Anterior cingulate cortex (tissue), 58 donors: ENCODE measurements around the gene ARID1B.

Source experiments
- DNase-seq, 58 donors: peaks; one replicate each; lab custom pipeline; 2025; lab: John Stamatoyannopoulos, UW

ARID1B gene

DNA sequence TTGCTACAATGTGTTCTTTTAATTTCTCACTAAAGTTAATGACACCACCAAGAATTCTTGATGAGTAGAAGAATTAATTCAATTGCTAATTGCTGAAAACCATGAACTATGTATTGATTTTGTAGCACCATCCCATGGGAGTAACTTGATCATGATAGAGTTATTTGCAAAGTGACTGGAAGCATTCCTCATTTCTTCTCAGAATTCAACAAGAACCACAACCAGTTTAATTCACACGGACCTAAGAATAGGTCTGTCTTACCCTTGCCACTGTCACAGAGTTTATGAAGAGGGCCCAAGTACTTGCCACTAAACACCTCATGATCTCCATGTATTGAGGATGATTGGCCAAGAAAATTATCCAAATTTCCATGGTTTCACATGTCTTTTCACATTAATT, 324.0 kb downstream of the ARID1B start:
- no peak for DNase-seq

DNA sequence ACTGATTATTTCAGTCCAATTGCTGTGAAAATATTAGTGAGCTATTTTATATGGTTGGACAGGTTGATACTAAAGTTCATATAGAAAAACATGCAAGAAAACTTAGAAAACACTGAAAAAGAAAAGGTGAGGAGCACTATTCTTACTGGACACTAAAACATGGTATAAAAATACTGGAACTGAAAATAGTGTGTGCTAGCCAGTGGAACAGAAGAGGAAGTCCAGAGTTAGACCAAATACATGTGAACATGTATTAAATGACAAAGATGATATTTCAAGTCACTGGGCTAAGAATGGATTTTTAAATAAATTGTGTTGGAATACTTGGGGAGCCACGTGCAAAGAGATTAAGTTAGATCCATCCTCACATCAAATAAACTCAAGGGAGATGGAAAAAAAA, 327.6 kb downstream of the ARID1B start:
- no peak for DNase-seq

DNA sequence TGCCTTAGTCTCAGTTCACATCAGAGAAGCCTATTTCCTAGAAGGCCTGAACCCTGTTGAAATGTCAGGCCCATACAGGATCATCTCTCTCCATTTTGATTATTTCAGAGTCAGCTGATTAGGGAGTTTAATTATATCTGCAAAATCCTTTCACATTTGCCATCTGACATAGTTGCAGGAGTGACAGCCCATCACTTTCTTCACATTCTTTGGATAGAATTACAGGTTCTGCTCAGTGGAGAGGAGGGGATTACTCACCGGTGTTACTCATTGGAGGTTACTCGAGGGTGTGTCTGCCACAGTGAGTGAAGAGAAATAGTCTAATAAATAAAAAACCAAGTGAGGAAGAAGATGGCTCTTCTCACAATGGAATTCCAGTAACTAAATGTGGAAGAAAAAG, 329.3 kb downstream of the ARID1B start:
- no peak for DNase-seq

DNA sequence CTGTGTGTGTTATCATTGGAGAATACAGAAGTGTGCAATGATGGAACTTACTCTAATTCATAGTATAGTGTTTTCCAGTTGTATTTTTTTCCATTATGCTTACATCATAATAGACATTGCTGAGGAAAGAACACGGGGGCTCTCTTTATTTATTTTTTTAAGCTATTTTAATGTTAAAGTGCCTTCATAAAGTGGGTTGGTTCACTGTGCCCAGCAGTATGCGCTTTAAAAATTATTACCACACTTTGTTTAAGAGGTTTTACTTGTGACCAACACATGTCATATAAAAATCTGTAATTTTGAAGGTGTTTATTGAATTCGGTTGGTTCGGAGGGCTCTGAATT, 330.4 kb downstream of the ARID1B start:
- DNase-seq, result no peak

DNA sequence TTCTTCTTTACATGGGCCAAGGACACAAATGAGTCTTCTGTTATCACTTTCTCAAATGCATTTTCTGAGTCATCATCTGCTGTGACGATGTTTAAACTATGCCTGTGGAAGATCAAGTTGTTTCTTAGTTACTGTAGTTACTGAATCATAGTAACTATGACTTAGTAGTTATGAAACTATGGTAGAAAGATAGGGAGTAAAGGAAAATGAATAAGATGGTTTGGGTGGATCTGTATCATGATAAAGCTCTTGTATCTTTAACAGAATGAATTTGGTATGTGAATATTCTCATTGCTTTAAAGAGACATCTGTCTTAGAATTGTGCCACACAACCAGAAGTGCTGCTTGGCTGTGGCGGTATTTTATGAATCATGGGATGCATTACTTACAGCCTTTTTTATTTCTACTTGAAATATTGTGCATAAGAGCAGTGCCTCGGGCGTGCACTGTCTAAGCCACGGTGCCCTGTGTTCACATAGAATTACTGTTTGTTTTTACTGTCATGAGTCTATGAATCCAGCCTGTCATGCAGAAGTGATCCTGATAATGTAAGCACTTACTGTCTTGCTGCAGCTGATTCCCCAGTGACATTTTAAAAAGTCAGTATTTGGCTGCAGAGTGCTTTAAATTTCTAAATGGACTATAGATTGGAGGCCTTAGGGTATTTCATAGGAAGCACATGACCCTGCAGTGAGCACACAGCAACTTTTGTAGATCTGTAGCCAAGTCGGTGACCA, 330.9 kb downstream of the ARID1B start:
- no peak for DNase-seq

DNA sequence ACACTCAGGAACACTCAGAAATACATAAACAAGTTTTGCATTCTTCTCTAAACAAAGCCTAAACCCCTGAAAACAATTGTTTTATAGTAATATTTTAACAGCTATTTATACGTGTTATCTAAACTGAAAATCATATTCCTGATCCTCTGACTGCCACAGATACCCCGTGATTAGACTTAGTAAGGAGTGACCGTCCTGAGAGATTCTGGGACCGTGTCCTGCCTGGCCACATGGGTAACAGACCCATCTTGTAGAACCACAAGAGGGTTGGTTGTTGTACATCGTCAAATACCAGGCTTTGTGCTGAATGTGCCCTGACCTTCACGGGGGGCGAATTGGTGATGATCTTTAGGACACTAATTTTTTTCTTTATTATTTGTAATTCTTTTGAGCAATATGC, 331.7 kb downstream of the ARID1B start:
- DNase-seq, result no peak

DNA sequence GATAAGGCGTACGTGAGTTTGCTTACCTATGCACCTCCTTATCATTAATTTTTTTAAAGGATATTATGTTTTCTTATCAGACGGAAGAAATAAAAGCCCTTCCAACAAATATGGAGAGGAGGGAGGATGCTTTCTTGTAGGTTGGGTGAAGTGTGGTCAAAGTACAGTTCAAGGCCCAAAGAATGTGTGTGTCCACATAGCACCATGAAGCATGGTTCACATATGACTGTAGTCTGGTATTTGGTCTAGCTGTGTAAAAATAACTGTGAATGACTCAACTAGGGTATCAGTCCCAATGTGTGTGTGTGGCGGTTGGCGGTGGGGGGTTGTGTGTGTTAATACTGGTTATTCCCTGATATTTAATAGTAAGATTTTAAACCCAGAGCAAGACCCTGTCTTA, 333.4 kb downstream of the ARID1B start:
- DNase-seq, result no peak

DNA sequence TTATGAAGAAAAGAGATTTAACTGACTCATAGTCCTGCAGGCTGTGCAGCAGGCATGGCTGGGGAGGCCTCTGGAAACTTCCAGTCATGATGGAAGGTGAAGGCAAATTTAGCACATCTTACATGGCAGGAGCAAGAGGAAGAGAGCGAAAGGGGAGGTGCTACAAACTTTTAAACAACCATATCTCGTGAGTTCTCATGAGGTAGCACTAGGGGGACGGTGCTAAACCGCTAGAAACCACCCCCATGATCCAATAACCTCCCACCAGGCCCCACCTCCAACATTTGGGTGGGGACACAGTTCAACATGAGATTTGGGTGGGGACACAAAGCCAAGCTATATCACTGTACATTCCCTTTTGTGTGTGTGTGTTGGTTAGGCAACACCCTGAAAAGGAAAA, 336.2 kb downstream of the ARID1B start:
- DNase-seq, result no peak

DNA sequence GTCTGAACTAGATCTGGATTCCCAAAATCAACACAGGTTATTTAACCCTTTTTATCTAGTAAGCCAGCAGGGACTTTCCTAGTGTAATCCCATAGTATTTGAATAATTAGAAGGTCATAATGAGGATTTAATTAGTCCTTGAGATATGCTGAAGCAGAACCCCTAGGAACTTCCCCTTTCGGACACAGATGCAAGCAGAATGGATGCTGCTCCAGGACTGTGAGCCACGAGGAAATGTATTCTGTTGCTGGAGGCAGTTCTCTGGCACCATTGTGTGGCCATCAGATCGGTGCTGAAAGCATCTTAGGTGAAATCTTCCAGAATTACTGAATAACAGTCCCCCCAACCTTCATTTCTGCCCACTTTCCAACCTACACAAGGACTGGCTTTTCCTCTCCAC, 339.2 kb downstream of the ARID1B start:
- no peak for DNase-seq

DNA sequence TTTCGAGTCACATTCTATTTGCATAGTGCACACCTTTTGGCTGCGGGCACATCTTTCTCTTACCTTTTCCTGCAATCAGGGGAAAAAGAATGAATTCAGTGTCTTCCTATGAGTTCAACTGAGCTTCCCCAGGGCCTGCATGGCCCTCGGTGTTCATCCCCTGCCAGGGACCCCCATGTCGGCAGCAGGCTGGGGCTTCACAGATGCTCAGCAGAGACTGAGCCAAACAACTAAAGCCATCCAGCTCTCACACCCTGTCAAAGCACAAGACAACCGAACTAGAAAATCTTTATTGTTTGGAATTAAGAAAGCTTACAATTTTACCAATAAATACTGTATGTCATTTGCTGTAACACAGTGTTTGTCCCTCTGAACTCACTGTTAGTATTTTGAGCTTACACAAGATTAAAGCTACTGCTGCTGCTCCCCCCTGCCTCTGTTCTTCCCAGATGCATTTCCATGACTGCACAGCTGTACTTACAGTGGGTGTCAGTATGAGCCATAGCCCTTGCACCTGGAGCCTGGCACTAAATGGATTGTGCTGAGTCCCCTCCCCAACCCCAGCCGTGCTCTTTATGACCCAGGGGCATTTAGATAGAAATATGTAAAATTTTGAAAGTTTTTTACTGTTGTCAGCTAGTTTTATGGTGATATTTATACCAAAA, 340.4 kb downstream of the ARID1B start:
- no peak for DNase-seq

DNA sequence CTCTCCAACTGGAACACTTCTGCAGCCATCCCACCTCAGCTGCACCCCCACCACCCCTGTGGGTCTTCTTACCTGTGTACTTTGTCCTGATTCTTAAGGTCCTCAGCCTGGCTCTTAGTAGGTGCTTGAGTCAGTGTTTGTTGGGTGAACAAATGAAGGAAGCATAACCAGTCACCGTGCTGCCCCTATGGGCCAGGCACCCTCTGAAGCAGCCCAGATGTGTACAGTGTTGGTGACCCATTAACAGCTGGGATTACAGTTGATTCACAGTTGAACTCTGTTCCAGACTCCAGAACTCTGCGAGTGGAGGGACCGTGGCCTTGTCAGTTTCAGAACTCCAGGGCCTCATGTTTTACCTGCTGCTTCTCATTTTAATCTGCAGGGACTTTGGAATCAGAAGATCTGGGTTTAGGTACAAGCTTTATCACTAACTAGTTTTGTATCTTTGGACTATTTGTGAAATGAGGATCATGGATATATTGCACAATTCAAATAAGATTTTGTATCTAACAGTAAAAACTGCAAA, 342.4 kb downstream of the ARID1B start:
- no peak for DNase-seq

DNA sequence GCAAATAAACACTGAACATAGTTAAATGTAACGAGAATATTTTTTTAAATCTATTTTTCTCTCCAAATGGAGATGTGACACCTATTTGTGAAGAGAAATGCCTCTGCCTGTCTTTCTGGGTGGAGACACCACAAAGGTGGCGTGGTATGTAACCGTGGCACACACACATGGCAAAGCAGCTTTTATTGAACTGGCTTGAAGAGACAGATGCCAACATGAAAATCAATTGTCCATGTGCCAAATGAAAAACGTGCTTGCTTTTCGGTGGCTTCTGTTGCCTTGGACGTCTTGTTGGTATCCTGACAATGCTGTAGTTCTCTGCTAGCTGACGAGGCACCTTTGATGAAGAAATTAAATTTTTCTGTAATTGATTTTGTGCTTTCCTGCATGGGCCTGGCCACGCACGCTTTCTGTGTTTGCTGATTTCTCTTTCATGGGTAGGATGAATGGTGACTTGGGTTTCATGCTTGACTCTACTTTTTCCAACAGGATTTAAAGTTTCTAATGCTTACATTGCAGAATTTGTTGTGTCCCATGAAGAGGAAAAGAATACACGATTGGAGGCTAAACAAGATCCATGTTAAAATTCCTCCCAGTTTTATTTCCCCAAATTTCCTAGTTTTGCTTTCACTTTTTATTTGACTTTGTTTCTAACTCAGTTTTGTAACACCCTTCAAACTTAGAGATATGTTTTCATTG, 343.5 kb downstream of the ARID1B start:
- DNase-seq, result no peak

DNA sequence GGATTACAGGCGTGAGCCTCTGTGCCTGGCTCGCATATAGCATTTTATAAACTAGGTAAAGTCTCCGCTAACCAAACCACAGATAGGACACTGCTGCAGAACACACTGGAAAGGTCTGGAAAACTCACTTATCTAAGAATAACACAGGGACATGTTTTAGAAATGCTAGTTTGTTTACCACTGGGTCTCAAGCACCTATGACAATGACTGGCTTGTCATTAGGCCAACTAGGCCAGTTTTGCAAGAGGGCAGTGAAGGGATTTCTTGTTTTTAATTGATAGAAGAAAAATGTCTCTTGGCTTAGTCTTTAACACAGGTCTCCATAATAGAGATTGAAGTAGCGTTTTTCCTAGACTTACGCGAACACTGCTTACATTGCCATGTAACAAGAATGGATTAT, 344.7 kb downstream of the ARID1B start:
- DNase-seq, result no peak

DNA sequence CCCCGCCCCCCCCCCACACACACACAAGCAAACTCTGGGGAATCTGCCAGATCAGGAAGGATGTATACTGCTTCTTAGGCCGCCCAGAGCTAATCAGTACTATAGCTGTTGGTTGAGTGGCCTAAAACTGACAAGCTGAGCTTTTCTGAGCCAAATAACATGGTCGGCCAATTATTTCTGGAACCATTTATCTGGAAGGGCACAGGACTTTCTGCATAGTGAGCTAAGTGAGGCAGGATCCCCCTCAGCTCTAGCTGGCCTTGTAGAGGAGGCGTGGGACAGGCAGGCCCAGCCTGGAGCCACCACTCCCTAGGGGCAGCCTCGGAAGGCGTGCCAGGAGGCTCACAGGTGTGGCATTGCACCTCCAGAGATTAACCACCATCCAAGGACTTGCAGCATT, 346.1 kb downstream of the ARID1B start:
- DNase-seq, result no peak

DNA sequence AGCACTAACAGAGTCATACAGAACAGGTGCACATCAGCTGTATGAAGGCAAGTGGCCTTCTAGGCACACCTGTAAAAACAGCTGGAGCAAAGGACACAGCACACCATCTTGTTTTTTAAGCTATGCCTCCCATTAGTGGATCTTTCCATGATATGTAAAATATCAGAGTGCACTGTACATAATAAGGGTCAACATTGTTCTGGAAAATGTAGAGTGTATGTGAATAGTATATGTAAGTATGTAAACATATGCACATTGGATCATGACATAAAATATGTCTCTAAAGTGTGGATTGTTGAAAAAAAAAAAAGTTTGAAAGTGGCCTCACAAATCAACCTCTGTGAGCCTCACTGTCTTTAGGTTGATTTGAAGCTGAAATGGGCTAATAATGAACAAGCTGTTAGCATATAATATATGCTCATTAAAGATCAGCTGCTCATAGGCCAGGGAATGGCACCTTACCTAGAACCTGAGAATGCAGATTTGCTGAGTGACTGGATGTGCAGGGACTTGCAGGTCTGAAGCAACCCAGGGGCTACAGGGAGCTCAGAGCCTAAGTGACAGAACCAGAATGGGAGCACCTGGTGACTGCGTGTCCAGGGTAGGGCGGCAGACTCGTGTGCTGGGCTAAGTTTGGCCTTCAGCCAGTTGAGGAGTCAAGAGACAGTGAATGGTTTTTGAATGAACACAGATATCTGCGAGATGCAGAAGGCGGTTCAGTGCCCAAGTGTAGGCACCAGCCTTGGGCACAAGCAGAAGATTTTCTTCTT, 347.5 kb downstream of the ARID1B start:
- DNase-seq, result no peak

DNA sequence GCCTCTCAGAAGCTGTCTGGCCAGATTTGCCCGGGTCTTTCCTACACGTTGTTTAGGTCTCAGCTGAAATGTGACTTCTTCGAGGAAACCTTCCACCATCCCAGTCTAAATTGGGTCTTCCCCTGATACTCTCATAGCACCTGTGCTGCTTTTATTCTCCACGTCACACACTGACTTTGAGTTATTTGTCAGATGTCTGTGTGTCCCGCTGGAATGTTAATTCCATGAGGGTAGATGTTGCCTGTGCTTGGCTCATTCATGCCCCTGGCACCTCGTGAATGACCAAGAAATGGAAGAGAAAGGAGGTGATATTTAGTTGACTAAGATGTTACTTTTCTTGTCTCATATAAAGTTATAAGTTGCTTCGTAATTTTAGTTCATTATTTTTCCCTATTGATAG, 348.4 kb downstream of the ARID1B start:
- DNase-seq, result no peak

DNA sequence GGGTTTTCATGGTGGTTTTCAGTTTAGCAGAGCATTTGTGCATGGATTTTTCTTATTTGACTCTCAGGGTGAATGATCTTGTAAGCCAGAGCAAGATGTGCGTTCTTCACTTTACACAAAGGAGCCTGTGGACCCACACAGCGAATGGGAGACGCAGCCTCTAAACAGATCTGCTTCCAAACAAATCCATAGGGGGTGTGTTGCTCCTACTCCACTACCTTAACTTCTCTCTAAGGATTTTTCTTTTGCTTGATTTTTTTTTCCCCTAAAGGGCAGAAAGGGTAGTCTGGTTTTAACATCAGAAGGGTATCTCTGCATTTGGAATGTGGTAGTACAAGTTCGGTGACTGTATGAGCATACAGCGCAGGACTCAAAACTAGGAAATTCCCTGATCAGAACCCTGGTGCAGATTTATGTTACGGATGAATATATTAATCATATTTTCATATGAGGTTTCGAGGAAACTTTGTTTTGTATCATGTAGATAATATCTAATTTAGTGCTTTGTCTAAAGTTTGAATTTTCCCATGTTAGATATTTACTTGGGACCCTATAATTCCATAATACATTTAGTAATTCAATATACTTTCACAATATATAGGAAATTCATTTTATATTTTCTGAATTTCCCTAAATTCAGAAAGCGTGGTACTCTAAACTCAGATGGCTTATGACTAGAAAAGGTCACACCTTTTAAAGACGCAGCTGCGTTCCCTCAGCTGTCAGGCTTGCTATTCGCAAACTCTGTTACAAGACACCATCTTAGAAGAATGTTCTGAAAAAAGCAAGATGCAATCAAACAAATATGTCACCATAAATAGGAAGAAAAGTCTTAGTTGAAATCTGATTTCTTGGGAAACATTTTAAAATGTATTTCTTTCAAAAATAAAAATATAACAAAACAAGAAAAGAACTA, 349.3 kb downstream of the ARID1B start:
- DNase-seq, result no peak

DNA sequence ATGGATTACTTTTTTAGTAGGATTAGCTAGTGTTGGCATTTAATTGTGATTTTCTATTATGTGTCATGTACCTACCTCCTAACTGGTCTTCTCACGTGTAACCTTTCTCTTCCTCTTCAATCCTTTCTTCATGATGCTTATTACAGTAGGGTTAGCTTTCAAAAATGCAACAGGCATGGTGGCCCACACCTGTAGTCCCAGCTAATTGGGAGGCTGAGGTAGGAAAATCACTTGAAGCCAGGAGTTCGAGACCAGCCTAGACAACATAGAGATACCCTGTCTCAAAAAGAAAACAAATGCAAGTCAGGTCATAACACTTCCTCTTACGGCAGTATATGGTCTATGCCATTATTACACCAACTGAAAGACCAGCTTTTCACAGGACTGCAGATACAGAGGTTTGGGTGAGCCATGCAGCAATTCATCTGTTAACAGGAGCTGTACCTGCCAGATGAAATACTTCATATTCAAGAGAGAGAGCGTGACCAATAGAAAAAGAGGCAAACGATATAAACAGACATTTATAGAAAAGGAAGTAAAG, 351.1 kb downstream of the ARID1B start:
- DNase-seq, result no peak

DNA sequence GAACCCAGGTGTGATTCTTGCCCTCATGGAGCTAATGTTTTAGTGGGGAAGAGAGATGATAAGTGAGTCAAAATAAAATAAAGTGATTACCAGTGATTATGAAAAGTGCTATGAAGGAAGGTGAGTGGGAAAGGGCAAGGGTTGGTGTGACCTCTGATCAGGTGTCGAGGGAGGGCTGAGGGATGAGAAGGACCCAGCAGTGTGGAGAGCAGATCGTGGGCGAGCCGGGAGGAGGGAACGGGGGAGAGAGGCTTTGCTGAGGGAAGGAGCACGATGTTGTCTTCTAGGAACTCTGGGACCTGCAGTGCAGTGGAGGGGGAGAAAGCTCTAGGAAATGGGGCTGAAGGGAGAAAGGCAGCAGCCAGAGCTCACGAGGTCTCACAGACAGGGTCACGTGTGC, 354.1 kb downstream of the ARID1B start:
- DNase-seq, result no peak

DNA sequence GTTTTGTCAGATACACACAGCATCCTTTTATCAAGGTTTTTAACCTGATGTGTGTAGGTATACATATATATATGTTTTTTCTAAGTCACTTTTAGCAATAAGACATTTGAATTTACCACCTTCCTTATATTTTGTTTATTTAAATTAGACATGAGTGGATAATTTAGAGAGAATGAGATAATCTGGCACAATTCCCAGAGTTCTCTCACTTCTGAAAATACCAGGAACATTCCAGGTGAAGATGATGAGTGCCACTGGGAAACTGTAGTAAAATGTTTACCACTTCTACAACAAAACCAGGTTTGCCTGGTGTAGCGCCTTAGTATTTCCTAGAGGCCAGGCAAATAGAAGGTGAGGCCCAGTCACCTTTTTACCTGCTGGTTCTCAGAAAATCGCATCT, 356.7 kb downstream of the ARID1B start:
- no peak for DNase-seq
